B cell (primary cell): ENCODE data around the gene JUND. TPM values are rescaled to one million over a fixed set of nuclear protein-coding genes. Genes with fewer than 3 reads are reported as not detected.

ENCODE experiments used
- ATAC-seq: fragments of 200-7000 bp; cut with Tn5 transposase; one replicate; pipeline ENCODE4 v1.10.0; 2021; ENCODE audit warnings: low read depth, mild to moderate bottlenecking, moderate number of reproducible peaks, moderate library complexity
- CTCF ChIA-PET: fragments of 350-600 bp; sonication (Branson Sonifier 250); formaldehyde crosslinking; loops from one replicate; lab custom pipeline; 2021; ENCODE audit warnings: antibody characterized with exemption, inconsistent platforms; lab: Charles Lee
- POLR2A ChIA-PET: fragments of 350-600 bp; sonication (Branson Sonifier 250); formaldehyde crosslinking; loops from one replicate; lab custom pipeline; 2021; ENCODE audit warnings: antibody characterized with exemption; lab: Charles Lee
- DNase-seq: peaks from one replicate; pipeline ENCODE4 v3.0.0; 2013
- H2AFZ ChIP-seq: 2 replicates; pipeline ENCODE4 v1.6.1; 2012; ENCODE audit warnings: mild to moderate bottlenecking, low read depth, low read length; ENCODE audit not compliant: insufficient read depth, poor library complexity, severe bottlenecking
- H3K27ac ChIP-seq, 2 donors: 1 replicate in 1 of 2; 2 replicates in 1 of 2; pipeline ENCODE4 v1.5.1; 2012 to 2013; ENCODE audit warnings: low read length in 2 of 2, mild to moderate bottlenecking in 2 of 2, moderate library complexity in 1 of 2
- H3K27me3 ChIP-seq, 4 experiments: fragments of 200-600 bp in 1 of 4; sonication (generic) in 1 of 4; replicated peaks in 1 of 4; 1 replicate in 2 of 4; 2 replicates in 2 of 4; pipeline versions ENCODE4 v1.6.1 to v1.7.0; 2013 to 2016; ENCODE audit warnings: low read length in 3 of 4, mild to moderate bottlenecking in 2 of 4, mixed read lengths in 1 of 4, moderate library complexity in 1 of 4; ENCODE audit not compliant: insufficient read depth in 4 of 4, control insufficient read depth in 3 of 4; ENCODE audit errors: control extremely low read depth in 1 of 4
- H3K36me3 ChIP-seq, 2 experiments: replicated peaks in 1 of 2; 1 replicate in 1 of 2; 2 replicates in 1 of 2; pipeline versions ENCODE4 v1.6.1 to v1.7.1; 2013; ENCODE audit warnings: low read length in 1 of 2; ENCODE audit not compliant: insufficient read depth in 2 of 2, control insufficient read depth in 1 of 2; ENCODE audit errors: control extremely low read depth in 1 of 2, extremely low read depth in 1 of 2
- H3K4me1 ChIP-seq, 2 donors: fragments of 200-600 bp in 1 of 2; sonication (generic) in 1 of 2; 1 replicate in 1 of 2; 2 replicates in 1 of 2; pipeline versions ENCODE4 v1.5.1 to v1.6.1; 2013 to 2017; ENCODE audit warnings: low read length in 2 of 2; ENCODE audit not compliant: control insufficient read depth in 2 of 2, insufficient read depth in 2 of 2
- H3K4me2 ChIP-seq: replicated peaks from 2 replicates; pipeline ENCODE3; 2012; ENCODE audit warnings: mild to moderate bottlenecking, low read depth, low read length; ENCODE audit not compliant: poor library complexity, severe bottlenecking
- H3K4me3 ChIP-seq, 5 experiments: fragments of 200-600 bp in 1 of 5; sonication (generic) in 1 of 5; 1 replicate in 3 of 5; 2 replicates in 2 of 5; pipeline versions ENCODE4 v1.5.1 to v1.7.0; 2011 to 2016; ENCODE audit warnings: low read length in 4 of 5, mild to moderate bottlenecking in 4 of 5, low read depth in 2 of 5, control low read depth in 1 of 5, moderate library complexity in 1 of 5; ENCODE audit not compliant: insufficient read depth in 1 of 5; ENCODE audit errors: control extremely low read depth in 1 of 5, extremely low read depth in 1 of 5
- H3K79me2 ChIP-seq: fragments of 200-600 bp; sonication (generic); one replicate; pipeline ENCODE4 v1.6.0; 2016; ENCODE audit warnings: low read length; ENCODE audit not compliant: control insufficient read depth, insufficient read depth
- H3K9ac ChIP-seq: fragments of 200-600 bp; sonication (generic); 2 replicates; pipeline ENCODE4 v1.6.1; 2017; ENCODE audit warnings: mild to moderate bottlenecking, low read length, moderate library complexity
- H3K9me3 ChIP-seq, 3 donors: one replicate each; pipeline versions ENCODE4 v1.6.1 to v1.7.1; 2013; ENCODE audit warnings: low read length in 2 of 3; ENCODE audit not compliant: control insufficient read depth in 2 of 3, insufficient read depth in 1 of 3; ENCODE audit errors: control extremely low read depth in 1 of 3
- H4K20me1 ChIP-seq: 2 replicates; pipeline ENCODE4 v1.6.0; 2012; ENCODE audit warnings: mild to moderate bottlenecking, low read length; ENCODE audit not compliant: insufficient read depth, control insufficient read depth, poor library complexity, severe bottlenecking
- H3K27ac Mint-ChIP-seq: one replicate; pipeline ENCODE4 v1.8.0; 2021; ENCODE audit warnings: mixed read lengths
- H3K27me3 Mint-ChIP-seq: one replicate; pipeline ENCODE4 v1.8.0; 2021; ENCODE audit warnings: mixed read lengths
- H3K4me1 Mint-ChIP-seq: one replicate; pipeline ENCODE4 v1.8.0; 2021; ENCODE audit warnings: mixed read lengths
- H3K4me3 Mint-ChIP-seq: one replicate; pipeline ENCODE4 v1.8.0; 2021; ENCODE audit warnings: mixed read lengths
- H3K9me3 Mint-ChIP-seq: one replicate; pipeline ENCODE4 v1.8.0; 2022; ENCODE audit warnings: mixed read lengths; ENCODE audit not compliant: insufficient read depth
- CTCF ChIP-seq: fragments of 200-600 bp; IDR thresholded peaks from one replicate; pipeline ENCODE4 v1.8.0; 2022; ENCODE audit warnings: antibody characterized with exemption, mild to moderate bottlenecking
- EZH2 ChIP-seq: IDR thresholded peaks from 2 replicates; pipeline ENCODE4 v1.6.1; 2012; ENCODE audit warnings: borderline replicate concordance, low read depth, mild to moderate bottlenecking, moderate library complexity, low read length; ENCODE audit not compliant: insufficient read depth, poor library complexity, severe bottlenecking
- WGBS: methylation state at CpG from one replicate; pipeline ENCODE4 v1.1.5; 2013; ENCODE audit warnings: missing lambda C conversion rate; ENCODE audit not compliant: insufficient coverage; 5-methylcytosine and 5-hydroxymethylcytosine counted together
- intact Hi-C: fragments of 100-400 bp; cut with micrococcal nuclease; formaldehyde crosslinking; loops from one replicate; pipeline ENCODE4 v1.10.0; 2022
- polyA plus RNA-seq: library from polyadenylated mRNA; depleted of rRNA; stranded (reverse); fragments of >200 nt; gene quantifications from 2 replicates; pipeline ENCODE4 v1.2.3, GENCODE V29; 2012
- total RNA-seq, 2 donors: library from RNA; stranded (reverse); fragments of 120-200 nt in 1 of 2; gene quantifications; 1 replicate in 1 of 2; 2 replicates in 1 of 2; pipeline versions ENCODE4 v1.2.3 to v1.2.4, GENCODE V29; 2013 to 2022

The JUND gene
- total and polyA plus RNA-seq, 2 donors (not counting 1 experiment from before 2014, with no cell fraction given), result 628 to 5,593 TPM

GRCh38 chr19:18308051-18308947 is 26.9 kb upstream of the JUND start:
- POLR2A ChIA-PET, result interaction anchor here (0.5 to 4.7 kb wide), 5 partner anchors 13 to 34 kb away, joined by 3 to 63 read pairs (median 5); partner anchors contain the start of genes IQCN, JUND and LSM4
- intact Hi-C loops, result no loop called here
- Mint-ChIP-seq H3K27me3 (no peaks in the 10 kb centered on the region), H3K4me3 (no peak overlapping the region), H3K27ac (peak overlapping the region; percentile 100), H3K4me1 (peaks cover 45% of the 10 kb centered on the region), H3K9me3 (no peaks in the 10 kb centered on the region)
- 92% methylated on average over 20 of the region's 20 CpGs for WGBS
- peak overlapping the region in 1 of 5 experiments; percentile 45 for H3K4me3 ChIP-seq
- no peaks in the 10 kb centered on the region for H4K20me1 ChIP-seq
- CTCF ChIA-PET, result interaction anchor here (1.0 to 3.4 kb wide), 4 partner anchors 13 to 37 kb away, joined by 3 to 51 read pairs (median 4); partner anchors contain the start of gene JUND
- H3K27ac ChIP-seq, result peak overlapping the region; percentile 98 to 99
- peaks cover 0 to 32% of the 10 kb centered on the region in 2 experiments for H3K36me3 ChIP-seq
- no peak overlapping the region for H3K9ac ChIP-seq
- H3K4me1 ChIP-seq, result peaks cover 41 to 54% of the 10 kb centered on the region in 2 donors
- H2AFZ ChIP-seq, result no peak overlapping the region
- no peaks in the 10 kb centered on the region for H3K27me3 ChIP-seq
- H3K4me2 ChIP-seq, result peak overlapping the region; percentile 96
- ATAC-seq, result no peak
- peaks cover 12% of the 10 kb centered on the region for H3K79me2 ChIP-seq
- H3K9me3 ChIP-seq, result no peaks in the 10 kb centered on the region
- DNase-seq, result no peak
- TF ChIP-seq EZH2, result no peak
- TF ChIP-seq CTCF, result no peak
